Gastroesophageal sphincter (tissue), 3 donors: Measurements from ENCODE around the gene ADARB1.

Source experiments
- CTCF ChIP-seq, 4 experiments: fragments of 200-600 bp in 2 of 4; fragments of 450-650 bp in 2 of 4; sonication (generic) in 1 of 4; IDR thresholded peaks; one replicate each; pipeline ENCODE4 v1.5.1; 2017 to 2019; ENCODE audit warnings: antibody characterized with exemption in 4 of 4, mild to moderate bottlenecking in 2 of 4, moderate library complexity in 2 of 4
- POLR2A ChIP-seq, 2 donors: fragments of 450-650 bp; IDR thresholded peaks; one replicate each; pipeline ENCODE4 v1.6.1; 2017; ENCODE audit warnings: antibody characterized with exemption in 2 of 2, mild to moderate bottlenecking in 2 of 2, moderate library complexity in 1 of 2
- POLR2AphosphoS5 ChIP-seq: sonication (generic); formaldehyde crosslinking; IDR thresholded peaks from one replicate; pipeline ENCODE4 v1.6.1; 2017; ENCODE audit warnings: antibody characterized with exemption

- TF ChIP-seq CTCF (IDR thresholded peaks at IDR 0.05) (no peak), POLR2AphosphoS5 (no peak), POLR2A (IDR thresholded peaks at IDR 0.05) (no peak)
Measured at GRCh38 chr21:45069085-45069484, 5.3 kb upstream of the ADARB1 start.
